ENCODE results near the gene SCAMP1.

GRCh38 chr5:78377718-78378105 lies 17.3 kb downstream of the SCAMP1 start:
- TF ChIP-seq CTCF (IDR thresholded peaks at IDR 0.05) (no peak), POLR2A (IDR thresholded peaks at IDR 0.05) (no peak), POLR2AphosphoS5 (IDR thresholded peaks at IDR 0.05) (no peak)

Data from breast epithelium (tissue), 3 donors.